ENCODE results near the gene CAMK1D. TPM values are rescaled to one million over a fixed set of nuclear protein-coding genes. Genes with fewer than 3 reads are reported as not detected.

CAMK1D gene
- total RNA-seq, 1 experiment from 2014 or later, result 6.3 TPM

DNA sequence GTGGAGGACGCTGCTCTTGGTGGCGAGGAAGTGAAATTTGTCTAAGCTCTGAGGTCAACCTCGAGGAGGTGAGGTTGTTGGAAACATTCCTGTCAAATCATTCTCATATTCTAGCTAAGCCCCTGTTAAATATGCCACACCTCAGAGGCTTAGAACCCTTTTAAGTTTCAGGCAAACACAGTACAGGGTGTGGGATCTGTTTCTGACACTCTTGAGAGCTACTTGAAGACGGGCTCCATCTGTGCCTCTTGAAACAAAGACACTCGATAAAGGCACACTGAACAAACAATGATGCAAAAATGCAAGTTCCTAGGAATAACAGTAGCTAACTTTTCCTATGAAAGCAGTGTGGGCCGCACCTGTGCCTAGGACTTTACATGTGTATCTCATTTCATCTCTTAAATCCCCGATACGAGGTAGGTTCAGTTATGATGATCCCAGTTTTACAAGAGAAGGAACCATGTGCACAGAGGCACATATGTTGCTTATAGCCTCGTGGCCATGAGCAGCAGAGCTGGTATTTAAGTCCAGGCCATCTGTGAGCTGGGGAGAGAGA is 352.9 kb downstream of the CAMK1D start:
- Mint-ChIP-seq H3K27ac (no peak overlapping the region; a peak in 1 of 7 replicates), H3K36me3 (ENCODE audit: insufficient read depth in 1 of 3, low read depth in 3 of 3) (no peaks in the 10 kb centered on the region), H3K4me3 (no peak overlapping the region), H3K9me3 (no peaks in the 10 kb centered on the region), H3K4me1 (peaks cover 7% of the 10 kb centered on the region in 2 experiments), H3K27me3 (ENCODE audit: low read depth) (no peaks in the 10 kb centered on the region)
- Histone ChIP-seq H3K4me2 (ENCODE audit: insufficient read depth, insufficient read length, low read length) (no peak overlapping the region), H3K27ac (ENCODE audit: insufficient read length, low read depth, low read length) (no peak overlapping the region), H2BK120ac (ENCODE audit: low read depth, low read length, poor library complexity, severe bottlenecking) (no peak overlapping the region), H4K91ac (ENCODE audit: insufficient read length, low read depth, low read length) (no peak overlapping the region), H3K23me2 (ENCODE audit: insufficient read length, low read depth, low read length, poor library complexity, severe bottlenecking) (no peaks in the 10 kb centered on the region), H2BK12ac (ENCODE audit: insufficient read length, low read depth, low read length) (no peak overlapping the region), H2AFZ (ENCODE audit: low read length) (no peak overlapping the region), H3K4me1 (ENCODE audit: insufficient read depth, low read length) (no peaks in the 10 kb centered on the region), H3K4ac (ENCODE audit: low read depth, low read length) (no peak overlapping the region), H4K20me1 (ENCODE audit: control insufficient read depth, insufficient read depth, insufficient read length) (no peaks in the 10 kb centered on the region), H3K27me3 (ENCODE audit: insufficient read depth, low read length) (no peaks in the 10 kb centered on the region; the same call in 1 of the 2 replicates), H3K14ac (ENCODE audit: insufficient read depth, low read length) (no peak overlapping the region), H2BK15ac (ENCODE audit: low read depth, low read length) (no peak overlapping the region), H2BK20ac (ENCODE audit: low read depth, low read length, poor library complexity, severe bottlenecking) (no peak overlapping the region), H2AK5ac (ENCODE audit: insufficient read length, low read length) (no peak overlapping the region), H3K79me2 (ENCODE audit: insufficient read depth, low read length) (no peaks in the 10 kb centered on the region), H4K8ac (replicated peaks; ENCODE audit: insufficient read length, low read depth, low read length) (no peak overlapping the region), H4K5ac (ENCODE audit: insufficient read length, low read depth, low read length) (no peak overlapping the region), H3K23ac (ENCODE audit: insufficient read length, low read depth, low read length) (no peak overlapping the region), H3K9me3 (ENCODE audit: control insufficient read depth, low read depth, low read length) (no peaks in the 10 kb centered on the region), H3K79me1 (ENCODE audit: insufficient read depth, low read depth, low read length, poor library complexity, severe bottlenecking) (no peaks in the 10 kb centered on the region), H3K9ac (ENCODE audit: extremely low read depth, insufficient read length, low read length) (no peak overlapping the region), H3K56ac (ENCODE audit: insufficient read length, low read depth, low read length) (no peak overlapping the region), H2BK5ac (ENCODE audit: insufficient read length, low read length) (no peak overlapping the region), H3K18ac (ENCODE audit: insufficient read length, low read depth, low read length) (no peak overlapping the region), H3T11ph (ENCODE audit: low read length) (no peak overlapping the region)
- WGBS (ENCODE audit: extremely low coverage, insufficient read length, low lambda C conversion rate), result no CpG with 5 or more reads among the region's 9 CpGs
- DNase-seq, result no peak
- TF ChIP-seq, protein P1, sequence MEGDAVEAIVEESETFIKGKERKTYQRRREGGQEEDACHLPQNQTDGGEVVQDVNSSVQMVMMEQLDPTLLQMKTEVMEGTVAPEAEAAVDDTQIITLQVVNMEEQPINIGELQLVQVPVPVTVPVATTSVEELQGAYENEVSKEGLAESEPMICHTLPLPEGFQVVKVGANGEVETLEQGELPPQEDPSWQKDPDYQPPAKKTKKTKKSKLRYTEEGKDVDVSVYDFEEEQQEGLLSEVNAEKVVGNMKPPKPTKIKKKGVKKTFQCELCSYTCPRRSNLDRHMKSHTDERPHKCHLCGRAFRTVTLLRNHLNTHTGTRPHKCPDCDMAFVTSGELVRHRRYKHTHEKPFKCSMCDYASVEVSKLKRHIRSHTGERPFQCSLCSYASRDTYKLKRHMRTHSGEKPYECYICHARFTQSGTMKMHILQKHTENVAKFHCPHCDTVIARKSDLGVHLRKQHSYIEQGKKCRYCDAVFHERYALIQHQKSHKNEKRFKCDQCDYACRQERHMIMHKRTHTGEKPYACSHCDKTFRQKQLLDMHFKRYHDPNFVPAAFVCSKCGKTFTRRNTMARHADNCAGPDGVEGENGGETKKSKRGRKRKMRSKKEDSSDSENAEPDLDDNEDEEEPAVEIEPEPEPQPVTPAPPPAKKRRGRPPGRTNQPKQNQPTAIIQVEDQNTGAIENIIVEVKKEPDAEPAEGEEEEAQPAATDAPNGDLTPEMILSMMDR (conservative IDR thresholded peaks at IDR 0.05), result no peak

Measured in H9 (cell line).